HepG2 (cell line): ENCODE measurements around the gene ZBTB32. TPM values are rescaled to one million over a fixed set of nuclear protein-coding genes. Genes with fewer than 3 reads are reported as not detected.

Experiments
- ADNP ChIP-seq: sonication (generic); formaldehyde crosslinking; IDR thresholded peaks from 2 replicates; pipeline ENCODE4 v1.4.0; 2020; ENCODE audit warnings: missing genetic modification reagents
- CC2D1A ChIP-seq: sonication (generic); formaldehyde crosslinking; IDR thresholded peaks from 2 replicates; pipeline ENCODE4 v1.8.1; 2023; ENCODE audit warnings: mild to moderate bottlenecking, missing genetic modification reagents
- FOSL1 ChIP-seq: sonication (generic); formaldehyde crosslinking; IDR thresholded peaks from 2 replicates; pipeline ENCODE4 v1.9.0; 2021; ENCODE audit warnings: missing genetic modification reagents, borderline replicate concordance
- FOXK1 ChIP-seq: sonication (generic); formaldehyde crosslinking; IDR thresholded peaks from 2 replicates; pipeline ENCODE4 v1.4.0; 2020; ENCODE audit warnings: low read depth, missing genetic modification reagents, borderline replicate concordance
- JUN ChIP-seq: sonication (generic); formaldehyde crosslinking; IDR thresholded peaks from 2 replicates; pipeline ENCODE4 v1.4.0; 2020; ENCODE audit warnings: mild to moderate bottlenecking, missing genetic modification reagents
- KDM3A ChIP-seq: IDR thresholded peaks from 2 replicates; pipeline ENCODE4 v1.6.1; 2018; ENCODE audit warnings: low read depth, missing compliant biosample characterization
- MAZ ChIP-seq, 2 experiments: sonication (generic) in 1 of 2; formaldehyde crosslinking in 1 of 2; IDR thresholded peaks; 2 replicates each; pipeline versions ENCODE4 v1.5.0 to v1.6.1; 2012 to 2020; ENCODE audit warnings: low read depth in 2 of 2, mild to moderate bottlenecking in 2 of 2, borderline replicate concordance in 1 of 2, improper control_type of control experiment in 1 of 2, low read length in 1 of 2, missing genetic modification reagents in 1 of 2, moderate library complexity in 1 of 2
- NR2F2 ChIP-seq: IDR thresholded peaks from 2 replicates; pipeline ENCODE4 v1.6.1; 2012; ENCODE audit warnings: low read depth, inconsistent platforms, borderline replicate concordance
- PAF1 ChIP-seq: IDR thresholded peaks from 2 replicates; pipeline ENCODE4 v1.6.1; 2016; ENCODE audit warnings: missing genetic modification reagents, missing compliant biosample characterization
- RFXANK ChIP-seq: IDR thresholded peaks from 2 replicates; pipeline ENCODE4 v1.6.1; 2016
- TBP ChIP-seq: sonication (generic); formaldehyde crosslinking; IDR thresholded peaks from 2 replicates; pipeline ENCODE4 v1.5.0; 2020; ENCODE audit warnings: missing genetic modification reagents
- WIZ ChIP-seq: sonication (generic); formaldehyde crosslinking; IDR thresholded peaks from 2 replicates; pipeline ENCODE4 v1.5.1; 2020; ENCODE audit warnings: mild to moderate bottlenecking, missing genetic modification reagents
- ZBTB3 ChIP-seq: sonication (generic); formaldehyde crosslinking; IDR thresholded peaks from 2 replicates; pipeline ENCODE4 v1.4.0; 2020; ENCODE audit warnings: low read depth, mild to moderate bottlenecking, moderate library complexity, missing genetic modification reagents, borderline replicate concordance
- ZFP36 ChIP-seq: fragments of 150-350 bp; IDR thresholded peaks from 2 replicates; pipeline ENCODE4 v1.6.1; 2018; ENCODE audit warnings: borderline replicate concordance, low read length, low read depth; ENCODE audit not compliant: partially characterized antibody
- ZMYM4 ChIP-seq: sonication (generic); formaldehyde crosslinking; IDR thresholded peaks from 2 replicates; pipeline ENCODE4 v1.8.1; 2023; ENCODE audit warnings: mild to moderate bottlenecking, missing genetic modification reagents
- ZNF234 ChIP-seq: sonication (generic); formaldehyde crosslinking; conservative IDR thresholded peaks from 2 replicates; pipeline ENCODE4 v1.5.1; 2020; ENCODE audit warnings: mild to moderate bottlenecking, missing genetic modification reagents
- ZNF343 ChIP-seq: sonication (generic); formaldehyde crosslinking; IDR thresholded peaks from 2 replicates; pipeline ENCODE4 v1.4.0; 2020; ENCODE audit warnings: mild to moderate bottlenecking, missing genetic modification reagents
- ZNF382 ChIP-seq: sonication (generic); formaldehyde crosslinking; IDR thresholded peaks from 2 replicates; pipeline ENCODE4 v1.5.0; 2020; ENCODE audit warnings: missing genetic modification reagents, mild to moderate bottlenecking, borderline replicate concordance
- ZNF543 ChIP-seq: sonication (generic); formaldehyde crosslinking; IDR thresholded peaks from 2 replicates; pipeline ENCODE4 v1.4.0; 2020; ENCODE audit warnings: mild to moderate bottlenecking, missing genetic modification reagents
- ZNF572 ChIP-seq: sonication (generic); formaldehyde crosslinking; IDR thresholded peaks from 2 replicates; pipeline ENCODE4 v1.5.1; 2020; ENCODE audit warnings: mild to moderate bottlenecking, missing genetic modification reagents
- ZNF713 ChIP-seq: sonication (generic); formaldehyde crosslinking; IDR thresholded peaks from 2 replicates; pipeline ENCODE4 v1.4.0; 2020; ENCODE audit warnings: mild to moderate bottlenecking, missing genetic modification reagents
- ZNF746 ChIP-seq: sonication (generic); formaldehyde crosslinking; IDR thresholded peaks from 2 replicates; pipeline ENCODE4 v1.8.0; 2022; ENCODE audit warnings: mild to moderate bottlenecking, missing genetic modification reagents
- ZNF776 ChIP-seq: sonication (generic); formaldehyde crosslinking; IDR thresholded peaks from 2 replicates; pipeline ENCODE4 v1.4.0; 2020; ENCODE audit warnings: mild to moderate bottlenecking, missing genetic modification reagents
- ZNF878 ChIP-seq: sonication (generic); formaldehyde crosslinking; IDR thresholded peaks from 2 replicates; pipeline ENCODE4 v1.8.1; 2023; ENCODE audit warnings: mild to moderate bottlenecking, missing genetic modification reagents, moderate library complexity
- ZNF879 ChIP-seq: sonication (generic); formaldehyde crosslinking; IDR thresholded peaks from 2 replicates; pipeline ENCODE4 v1.8.1; 2023; ENCODE audit warnings: missing genetic modification reagents
- polyA plus RNA-seq, 8 experiments: library from polyadenylated mRNA; depleted of rRNA in 3 of 8; stranded (reverse) in 7 of 8; unstranded in 1 of 8; fragments of >200 nt; fragmentation: Illumina TruSeq in 4 of 8; extraction: Trizol in 4 of 8; gene quantifications; 2 replicates each; pipeline versions ENCODE4 v1.2.1 to v1.2.3, GENCODE V29; 2011 to 2016; ENCODE audit warnings: low read depth in 4 of 8, missing spikeins in 1 of 8, mixed read lengths in 1 of 8; ENCODE audit not compliant: insufficient read depth in 1 of 8
- total RNA-seq, 5 experiments: library from RNA; depleted of rRNA; stranded (reverse); fragments of >200 nt; fragmentation: Illumina TruSeq; extraction: Trizol; gene quantifications; 2 replicates each; pipeline ENCODE4 v1.2.3, GENCODE V29; 2016; ENCODE audit warnings: low read depth in 1 of 5
- TF ChIP-seq, protein P1 (sequence below): sonication (generic); formaldehyde crosslinking; IDR thresholded peaks from 2 replicates; pipeline ENCODE4 v1.4.0; 2020; ENCODE audit warnings: missing genetic modification reagents
- TF ChIP-seq, protein P2 (sequence below): sonication (generic); formaldehyde crosslinking; conservative IDR thresholded peaks from 2 replicates; pipeline ENCODE4 v1.4.0; 2020; ENCODE audit warnings: missing genetic modification reagents
- TF ChIP-seq, protein P3 (sequence below): sonication (generic); formaldehyde crosslinking; IDR thresholded peaks from 2 replicates; pipeline ENCODE4 v1.5.0; 2020; ENCODE audit warnings: mild to moderate bottlenecking, missing genetic modification reagents

The ZBTB32 gene
- total and polyA plus RNA-seq, 2 of the 13 experiments (the other 11 are each of a cell fraction or from before 2014, with no cell fraction given): not detected

DNA sequence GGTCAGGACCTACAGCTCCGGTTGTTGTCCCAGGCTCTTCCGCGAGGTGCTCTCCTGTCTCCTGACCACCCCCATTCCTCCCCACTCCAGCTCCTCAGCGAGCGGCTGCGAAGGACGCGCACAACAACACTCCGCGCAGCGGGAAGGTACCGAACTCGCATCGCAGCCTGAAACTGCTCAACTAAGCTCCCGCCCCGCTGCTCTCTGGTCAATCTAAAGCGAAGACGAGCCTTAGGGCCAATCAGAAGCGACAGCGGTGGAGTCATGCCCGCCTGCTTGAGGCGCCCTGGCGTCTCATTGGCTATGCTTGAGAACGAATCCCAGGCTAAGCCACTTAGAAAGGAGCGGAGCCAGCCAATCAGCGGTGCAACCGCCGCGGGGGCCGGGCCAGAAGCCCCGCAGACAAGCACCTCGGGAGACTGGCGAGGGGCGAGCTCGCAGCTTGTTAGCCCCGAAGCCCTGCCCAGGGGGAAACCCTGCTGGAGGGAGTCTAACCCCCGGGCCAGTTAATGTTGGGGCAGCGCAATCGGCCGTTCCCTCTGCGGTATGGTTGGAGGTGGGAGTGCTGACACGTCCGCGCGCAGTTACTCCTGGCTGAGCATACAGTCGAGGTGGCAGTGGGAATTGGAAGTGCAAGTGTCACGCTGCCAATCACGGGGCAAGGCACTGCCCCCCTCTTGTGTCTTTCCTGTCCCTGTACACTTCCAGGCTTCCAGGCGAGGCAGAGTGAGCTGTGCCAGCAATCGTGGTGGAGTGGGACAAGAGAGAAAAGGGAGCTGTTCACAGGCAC lies 1.9 kb upstream of the ZBTB32 start (continued):
- TF ChIP-seq ZNF543 (CRISPR knock-in tag) (peak; percentile 32; the same call in 1 of the 2 replicates), ADNP (CRISPR knock-in tag) (no peak), RFXANK (CRISPR knock-in tag) (0 out of 2 replicates have a peak, but pooled peaks have one; percentile 44), ZNF776 (CRISPR knock-in tag) (peak; percentile 26; the same call in 1 of the 2 replicates), ZNF878 (CRISPR knock-in tag) (no peak), ZFP36 (no peak), ZNF343 (no peak), PAF1 (CRISPR knock-in tag) (no peak), NR2F2 (no peak), CC2D1A (CRISPR knock-in tag) (no peak), ZNF382 (CRISPR knock-in tag) (no peak), MAZ (IDR thresholded peaks at IDR 0.05; ENCODE audit: borderline replicate concordance, low read depth, low read length) (peak; percentile 55; the same call in 1 of the 2 replicates), MAZ (CRISPR knock-in tag; IDR thresholded peaks at IDR 0.05; ENCODE audit: low read depth) (peak; percentile 83), ZNF234 (CRISPR knock-in tag) (no peak), WIZ (CRISPR knock-in tag) (no peak), ZNF746 (CRISPR knock-in tag) (no peak), ZNF572 (no peak), FOSL1 (no peak), FOXK1 (CRISPR knock-in tag) (0 out of 2 replicates have a peak, but pooled peaks have one; percentile 14), ZMYM4 (CRISPR knock-in tag) (peak; percentile 80), TBP (CRISPR knock-in tag) (no peak), ZNF713 (CRISPR knock-in tag) (no peak), KDM3A (CRISPR knock-in tag) (no peak), JUN (no peak), ZNF879 (CRISPR knock-in tag) (no peak), ZBTB3 (CRISPR knock-in tag) (no peak)
- TF ChIP-seq, protein P1, sequence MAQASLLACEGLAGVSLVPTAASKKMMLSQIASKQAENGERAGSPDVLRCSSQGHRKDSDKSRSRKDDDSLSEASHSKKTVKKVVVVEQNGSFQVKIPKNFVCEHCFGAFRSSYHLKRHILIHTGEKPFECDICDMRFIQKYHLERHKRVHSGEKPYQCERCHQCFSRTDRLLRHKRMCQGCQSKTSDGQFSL (CRISPR knock-in tag): no peak
- TF ChIP-seq, protein P2, sequence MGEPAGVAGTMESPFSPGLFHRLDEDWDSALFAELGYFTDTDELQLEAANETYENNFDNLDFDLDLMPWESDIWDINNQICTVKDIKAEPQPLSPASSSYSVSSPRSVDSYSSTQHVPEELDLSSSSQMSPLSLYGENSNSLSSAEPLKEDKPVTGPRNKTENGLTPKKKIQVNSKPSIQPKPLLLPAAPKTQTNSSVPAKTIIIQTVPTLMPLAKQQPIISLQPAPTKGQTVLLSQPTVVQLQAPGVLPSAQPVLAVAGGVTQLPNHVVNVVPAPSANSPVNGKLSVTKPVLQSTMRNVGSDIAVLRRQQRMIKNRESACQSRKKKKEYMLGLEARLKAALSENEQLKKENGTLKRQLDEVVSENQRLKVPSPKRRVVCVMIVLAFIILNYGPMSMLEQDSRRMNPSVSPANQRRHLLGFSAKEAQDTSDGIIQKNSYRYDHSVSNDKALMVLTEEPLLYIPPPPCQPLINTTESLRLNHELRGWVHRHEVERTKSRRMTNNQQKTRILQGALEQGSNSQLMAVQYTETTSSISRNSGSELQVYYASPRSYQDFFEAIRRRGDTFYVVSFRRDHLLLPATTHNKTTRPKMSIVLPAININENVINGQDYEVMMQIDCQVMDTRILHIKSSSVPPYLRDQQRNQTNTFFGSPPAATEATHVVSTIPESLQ (CRISPR knock-in tag): no peak
- TF ChIP-seq, protein P3, sequence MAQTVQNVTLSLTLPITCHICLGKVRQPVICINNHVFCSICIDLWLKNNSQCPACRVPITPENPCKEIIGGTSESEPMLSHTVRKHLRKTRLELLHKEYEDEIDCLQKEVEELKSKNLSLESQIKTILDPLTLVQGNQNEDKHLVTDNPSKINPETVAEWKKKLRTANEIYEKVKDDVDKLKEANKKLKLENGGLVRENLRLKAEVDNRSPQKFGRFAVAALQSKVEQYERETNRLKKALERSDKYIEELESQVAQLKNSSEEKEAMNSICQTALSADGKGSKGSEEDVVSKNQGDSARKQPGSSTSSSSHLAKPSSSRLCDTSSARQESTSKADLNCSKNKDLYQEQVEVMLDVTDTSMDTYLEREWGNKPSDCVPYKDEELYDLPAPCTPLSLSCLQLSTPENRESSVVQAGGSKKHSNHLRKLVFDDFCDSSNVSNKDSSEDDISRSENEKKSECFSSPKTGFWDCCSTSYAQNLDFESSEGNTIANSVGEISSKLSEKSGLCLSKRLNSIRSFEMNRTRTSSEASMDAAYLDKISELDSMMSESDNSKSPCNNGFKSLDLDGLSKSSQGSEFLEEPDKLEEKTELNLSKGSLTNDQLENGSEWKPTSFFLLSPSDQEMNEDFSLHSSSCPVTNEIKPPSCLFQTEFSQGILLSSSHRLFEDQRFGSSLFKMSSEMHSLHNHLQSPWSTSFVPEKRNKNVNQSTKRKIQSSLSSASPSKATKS (CRISPR knock-in tag): no peak
